ENCODE results near the gene MFAP3. TPM values are rescaled to one million over a fixed set of nuclear protein-coding genes. Genes with fewer than 3 reads are reported as not detected.
A peak's percentile ranks its signal among the peaks of the same experiment; 100 is the strongest.

MFAP3 gene
- 11.3 TPM for polyA plus RNA-seq (2013)

DNA sequence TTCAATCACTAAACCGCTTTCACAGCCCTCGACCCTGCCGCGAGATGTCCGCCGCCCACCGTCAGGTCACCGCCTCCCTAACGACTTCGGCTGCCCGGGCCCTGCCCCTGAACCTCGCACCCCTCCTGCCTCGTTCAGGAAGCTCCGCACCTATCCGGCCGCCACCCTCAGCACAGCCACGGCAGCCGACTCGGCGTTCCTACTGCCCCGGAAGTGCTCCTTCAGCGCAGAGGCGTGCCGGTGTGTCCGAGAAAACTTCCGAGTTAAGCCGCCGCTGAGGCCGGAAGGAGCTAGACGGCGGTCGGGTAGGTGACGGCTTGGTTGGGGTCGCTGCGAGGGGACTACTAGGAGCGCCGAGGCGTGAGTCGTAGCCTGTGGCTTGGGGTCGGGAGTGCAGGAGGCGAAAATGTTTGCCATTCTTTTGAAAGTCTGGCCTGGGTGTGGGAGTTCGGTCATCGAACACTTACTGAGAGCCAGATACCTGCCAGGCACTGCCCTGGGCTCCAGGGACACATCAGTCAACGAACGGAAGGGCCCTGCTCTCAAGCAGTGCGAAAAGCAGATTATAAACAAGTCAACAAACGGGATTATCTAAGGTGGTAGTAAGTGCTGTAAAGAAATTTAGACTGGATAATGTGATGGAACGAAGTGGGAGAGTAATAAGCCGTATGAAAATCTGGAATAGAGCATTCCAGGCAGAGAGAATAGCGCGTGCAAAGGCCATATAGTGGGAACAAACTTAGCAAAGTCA is at the start of gene MFAP3, which contains the start of gene FAM114A2:
Gene MFAP3, plus strand, starts transcription at position 261 of the 751 bp plus-strand sequence. CDS start 10,756 bp downstream, outside the sequence.
Gene FAM114A2, minus strand, starts transcription at position 204 of the 751 bp plus-strand sequence. CDS start 3,957 bp downstream, outside the sequence.
- CTCF ChIA-PET, result interaction anchor here (1.4 to 1.9 kb wide), 4 partner anchors 11 to 366 kb away, joined by 4 to 5 read pairs (median 4); no protein-coding TSS in a partner anchor
- POLR2A ChIA-PET, result interaction anchor here (0.9 to 1.1 kb wide), 2 partner anchors 11 to 73 kb away, joined by 3 to 4 read pairs; no protein-coding TSS in a partner anchor
- Histone ChIP-seq H3K27ac (ENCODE audit: insufficient read depth in 1 of 2, low read depth in 1 of 2, low read length in 2 of 2, poor library complexity in 1 of 2, severe bottlenecking in 2 of 2) (peak within 1 kb of the TSS; percentile 21 to 80), H3K36me3 (ENCODE audit: control insufficient read depth in 4 of 4, insufficient read depth in 4 of 4, low read length in 3 of 4) (peaks cover 0 to 2% (median 0%) of the 10 kb centered on the region in 4 experiments), H3K4me1 (ENCODE audit: control extremely low read depth in 1 of 4, control insufficient read depth in 4 of 4, insufficient read depth in 4 of 4, low read length in 3 of 4) (peaks cover 7 to 26% (median 18%) of the 10 kb centered on the region in 4 experiments), H3K9me3 (ENCODE audit: control extremely low read depth in 1 of 5, control insufficient read depth in 4 of 5, insufficient read depth in 2 of 5, low read depth in 1 of 5, low read length in 4 of 5) (no peaks in the 10 kb centered on the region), H3K27me3 (replicated peaks in 2 of 5; ENCODE audit: control insufficient read depth in 4 of 5, insufficient read depth in 5 of 5, low read length in 4 of 5) (no peaks in the 10 kb centered on the region), H3K4me3 (ENCODE audit: control insufficient read depth in 1 of 7, extremely low read depth in 1 of 7, insufficient read depth in 4 of 7, low read depth in 2 of 7, low read length in 6 of 7) (peak within 1 kb of the TSS; percentile 66 to 98 (median 87))
- 2% methylated on average over 49 of the region's 51 CpGs for WGBS (ENCODE audit: insufficient coverage)
- DNase-seq, result peak; percentile 85 to 91 (median 86)

DNA sequence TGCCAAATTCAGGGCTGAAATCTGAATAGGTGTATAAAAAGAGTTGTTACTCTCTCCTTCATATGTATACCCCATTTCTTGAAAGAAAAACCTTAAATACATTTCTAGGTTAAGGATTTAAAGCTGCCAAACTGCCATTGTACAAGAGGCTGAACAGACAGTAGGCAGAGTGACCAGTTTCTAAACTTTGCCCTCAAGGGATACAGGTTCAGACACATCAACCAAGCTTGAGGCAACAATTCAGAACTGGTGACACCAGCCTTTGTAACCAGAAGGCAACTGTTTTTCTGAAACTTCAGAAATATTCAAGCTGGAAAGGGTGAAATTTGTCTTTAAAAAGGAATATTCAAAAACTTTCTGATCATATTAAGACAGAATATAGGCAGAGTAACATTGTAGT is 47.6 kb upstream of the MFAP3 start:
- no peak overlapping the region for H3K4me3 ChIP-seq (ENCODE audit: control insufficient read depth in 1 of 7, extremely low read depth in 1 of 7, insufficient read depth in 4 of 7, low read depth in 2 of 7, low read length in 6 of 7)
- H3K9me3 ChIP-seq (ENCODE audit: control extremely low read depth in 1 of 5, control insufficient read depth in 4 of 5, insufficient read depth in 2 of 5, low read depth in 1 of 5, low read length in 4 of 5), result no peaks in the 10 kb centered on the region
- ChIA-PET CTCF (interaction anchor here (0.9 to 1.3 kb wide), 2 partner anchors 26 to 81 kb away, joined by 3 to 4 read pairs; no protein-coding TSS in a partner anchor), POLR2A (no interaction called here)
- H3K27ac ChIP-seq (ENCODE audit: insufficient read depth in 1 of 2, low read depth in 1 of 2, low read length in 2 of 2, poor library complexity in 1 of 2, severe bottlenecking in 2 of 2), result no peak overlapping the region
- H3K36me3 ChIP-seq (ENCODE audit: control insufficient read depth in 4 of 4, insufficient read depth in 4 of 4, low read length in 3 of 4), result peaks cover 2 to 15% (median 8%) of the 10 kb centered on the region in 4 experiments
- no peak for DNase-seq
- H3K4me1 ChIP-seq (ENCODE audit: control extremely low read depth in 1 of 4, control insufficient read depth in 4 of 4, insufficient read depth in 4 of 4, low read length in 3 of 4), result no peaks in the 10 kb centered on the region
- no peaks in the 10 kb centered on the region for H3K27me3 ChIP-seq (replicated peaks in 2 of 5; ENCODE audit: control insufficient read depth in 4 of 5, insufficient read depth in 5 of 5, low read length in 4 of 5)

DNA sequence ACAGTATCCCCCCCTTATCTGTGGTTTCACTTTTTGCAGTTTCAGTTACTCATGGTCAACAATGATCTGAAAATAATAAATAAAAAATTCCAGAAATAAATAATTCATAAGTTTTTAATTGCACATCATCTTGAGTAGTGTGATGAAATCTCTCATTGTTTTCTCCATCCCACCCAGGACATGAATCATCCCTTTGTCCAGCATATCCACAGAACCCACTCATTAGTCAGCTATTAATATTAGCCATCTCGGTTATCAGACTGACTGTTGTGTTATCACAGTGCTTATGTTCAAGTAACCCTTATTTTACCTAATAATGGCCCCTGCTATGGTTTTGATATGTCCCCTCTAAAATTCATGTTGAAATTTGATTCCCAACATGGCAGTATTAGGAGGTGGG is 40.8 kb upstream of the MFAP3 start:
- no peak for DNase-seq
- no peaks in the 10 kb centered on the region for H3K27me3 ChIP-seq (replicated peaks in 2 of 5; ENCODE audit: control insufficient read depth in 4 of 5, insufficient read depth in 5 of 5, low read length in 4 of 5)
- H3K36me3 ChIP-seq (ENCODE audit: control insufficient read depth in 4 of 4, insufficient read depth in 4 of 4, low read length in 3 of 4), result peaks cover 7 to 45% (median 14%) of the 10 kb centered on the region in 4 experiments
- H3K4me3 ChIP-seq (ENCODE audit: control insufficient read depth in 1 of 7, extremely low read depth in 1 of 7, insufficient read depth in 4 of 7, low read depth in 2 of 7, low read length in 6 of 7), result no peak overlapping the region
- no peak overlapping the region for H3K27ac ChIP-seq (ENCODE audit: insufficient read depth in 1 of 2, low read depth in 1 of 2, low read length in 2 of 2, poor library complexity in 1 of 2, severe bottlenecking in 2 of 2)
- POLR2A ChIA-PET, result no interaction called here
- CTCF ChIA-PET, result no interaction called here
- H3K4me1 ChIP-seq (ENCODE audit: control extremely low read depth in 1 of 4, control insufficient read depth in 4 of 4, insufficient read depth in 4 of 4, low read length in 3 of 4), result no peaks in the 10 kb centered on the region
- H3K9me3 ChIP-seq (ENCODE audit: control extremely low read depth in 1 of 5, control insufficient read depth in 4 of 5, insufficient read depth in 2 of 5, low read depth in 1 of 5, low read length in 4 of 5), result peaks cover 0 to 6% (median 0%) of the 10 kb centered on the region in 5 experiments
- WGBS (ENCODE audit: insufficient coverage), result no CpG with 5 or more reads among the region's 1 CpG

DNA sequence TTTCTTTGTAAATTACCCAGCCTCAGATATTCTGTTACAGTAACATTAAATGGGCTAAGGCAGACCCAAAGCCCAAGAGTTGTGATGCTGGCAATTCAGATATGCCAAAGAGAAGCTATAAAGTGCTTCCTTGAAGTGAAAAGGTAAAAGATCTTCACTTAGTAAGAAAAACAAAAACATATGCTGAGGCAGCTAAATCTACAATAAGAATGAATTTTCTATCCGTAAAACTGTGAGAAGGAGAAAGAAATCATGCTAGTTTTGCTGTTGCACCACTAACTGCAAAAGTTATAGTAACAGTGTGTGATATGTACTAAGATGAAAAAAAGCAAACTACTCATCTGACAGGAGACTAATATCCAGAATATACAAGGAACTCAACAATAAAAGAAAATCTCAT is 40.0 kb upstream of the MFAP3 start:
- Histone ChIP-seq H3K9me3 (ENCODE audit: control extremely low read depth in 1 of 5, control insufficient read depth in 4 of 5, insufficient read depth in 2 of 5, low read depth in 1 of 5, low read length in 4 of 5) (peaks cover 0 to 6% (median 0%) of the 10 kb centered on the region in 5 experiments), H3K4me1 (ENCODE audit: control extremely low read depth in 1 of 4, control insufficient read depth in 4 of 4, insufficient read depth in 4 of 4, low read length in 3 of 4) (no peaks in the 10 kb centered on the region), H3K36me3 (ENCODE audit: control insufficient read depth in 4 of 4, insufficient read depth in 4 of 4, low read length in 3 of 4) (peaks cover 6 to 43% (median 11%) of the 10 kb centered on the region in 4 experiments), H3K27ac (ENCODE audit: insufficient read depth in 1 of 2, low read depth in 1 of 2, low read length in 2 of 2, poor library complexity in 1 of 2, severe bottlenecking in 2 of 2) (no peak overlapping the region), H3K4me3 (ENCODE audit: control insufficient read depth in 1 of 7, extremely low read depth in 1 of 7, insufficient read depth in 4 of 7, low read depth in 2 of 7, low read length in 6 of 7) (no peak overlapping the region), H3K27me3 (replicated peaks in 2 of 5; ENCODE audit: control insufficient read depth in 4 of 5, insufficient read depth in 5 of 5, low read length in 4 of 5) (no peaks in the 10 kb centered on the region)
- no peak for DNase-seq
- ChIA-PET CTCF (interaction anchor here (1.1 kb wide), 1 partner anchor 12 kb away, joined by 3 read pairs; no protein-coding TSS in a partner anchor), POLR2A (no interaction called here)
- no CpG with 5 or more reads among the region's 1 CpG for WGBS (ENCODE audit: insufficient coverage)

DNA sequence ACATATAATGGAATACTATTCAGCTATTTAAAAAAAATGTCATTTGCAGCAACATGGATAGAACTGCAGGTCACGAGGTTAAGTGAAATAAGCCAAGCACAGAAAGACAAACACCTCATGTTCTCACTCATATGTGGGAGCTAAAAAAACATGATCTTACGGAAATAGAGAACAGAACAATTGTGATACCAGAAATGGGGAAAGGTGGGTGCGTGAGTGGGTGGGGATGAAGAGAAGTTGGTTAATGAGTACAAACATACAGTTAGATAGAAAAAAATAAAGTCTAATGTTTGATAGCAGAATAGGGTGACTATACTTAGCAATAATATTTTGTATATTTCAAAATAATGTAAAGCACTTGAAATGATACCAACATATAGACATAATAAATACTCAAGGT is 38.8 kb upstream of the MFAP3 start:
- H3K4me1 ChIP-seq (ENCODE audit: control extremely low read depth in 1 of 4, control insufficient read depth in 4 of 4, insufficient read depth in 4 of 4, low read length in 3 of 4), result no peaks in the 10 kb centered on the region
- H3K36me3 ChIP-seq (ENCODE audit: control insufficient read depth in 4 of 4, insufficient read depth in 4 of 4, low read length in 3 of 4), result peaks cover 7 to 37% (median 11%) of the 10 kb centered on the region in 4 experiments
- H3K27ac ChIP-seq (ENCODE audit: insufficient read depth in 1 of 2, low read depth in 1 of 2, low read length in 2 of 2, poor library complexity in 1 of 2, severe bottlenecking in 2 of 2), result no peak overlapping the region
- DNase-seq, result no peak
- POLR2A ChIA-PET, result no interaction called here
- 90% methylated on average over 2 of the region's 3 CpGs for WGBS (ENCODE audit: insufficient coverage)
- H3K4me3 ChIP-seq (ENCODE audit: control insufficient read depth in 1 of 7, extremely low read depth in 1 of 7, insufficient read depth in 4 of 7, low read depth in 2 of 7, low read length in 6 of 7), result no peak overlapping the region
- CTCF ChIA-PET, result interaction anchor here (1.1 kb wide), 1 partner anchor 11 kb away, joined by 3 read pairs; no protein-coding TSS in a partner anchor
- H3K9me3 ChIP-seq (ENCODE audit: control extremely low read depth in 1 of 5, control insufficient read depth in 4 of 5, insufficient read depth in 2 of 5, low read depth in 1 of 5, low read length in 4 of 5), result peaks cover 0 to 6% (median 0%) of the 10 kb centered on the region in 5 experiments
- no peaks in the 10 kb centered on the region for H3K27me3 ChIP-seq (replicated peaks in 2 of 5; ENCODE audit: control insufficient read depth in 4 of 5, insufficient read depth in 5 of 5, low read length in 4 of 5)

DNA sequence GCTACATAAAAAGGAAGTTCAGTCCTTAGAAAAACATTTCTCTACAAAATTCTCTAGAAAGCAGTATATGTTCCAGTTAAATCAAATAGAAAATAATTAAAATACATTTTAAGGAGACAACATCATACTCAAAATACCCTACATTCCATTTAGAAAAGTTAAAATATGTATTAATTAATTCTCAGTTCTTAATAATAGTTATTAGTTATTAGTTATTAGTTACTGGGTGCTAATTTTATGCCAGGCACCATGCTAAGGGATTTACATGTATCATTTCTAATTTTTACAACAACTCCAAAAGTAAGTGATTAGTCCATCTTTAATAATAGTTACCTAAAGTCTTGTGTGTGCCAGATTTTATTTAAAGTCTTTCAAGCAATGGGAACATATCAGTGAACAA is 38.1 kb upstream of the MFAP3 start:
- Histone ChIP-seq H3K4me1 (ENCODE audit: control extremely low read depth in 1 of 4, control insufficient read depth in 4 of 4, insufficient read depth in 4 of 4, low read length in 3 of 4) (no peaks in the 10 kb centered on the region), H3K27ac (ENCODE audit: insufficient read depth in 1 of 2, low read depth in 1 of 2, low read length in 2 of 2, poor library complexity in 1 of 2, severe bottlenecking in 2 of 2) (no peak overlapping the region), H3K27me3 (replicated peaks in 2 of 5; ENCODE audit: control insufficient read depth in 4 of 5, insufficient read depth in 5 of 5, low read length in 4 of 5) (no peaks in the 10 kb centered on the region), H3K36me3 (ENCODE audit: control insufficient read depth in 4 of 4, insufficient read depth in 4 of 4, low read length in 3 of 4) (peaks cover 7 to 37% (median 13%) of the 10 kb centered on the region in 4 experiments), H3K4me3 (ENCODE audit: control insufficient read depth in 1 of 7, extremely low read depth in 1 of 7, insufficient read depth in 4 of 7, low read depth in 2 of 7, low read length in 6 of 7) (no peak overlapping the region), H3K9me3 (ENCODE audit: control extremely low read depth in 1 of 5, control insufficient read depth in 4 of 5, insufficient read depth in 2 of 5, low read depth in 1 of 5, low read length in 4 of 5) (peaks cover 0 to 6% (median 0%) of the 10 kb centered on the region in 5 experiments)
- POLR2A ChIA-PET, result no interaction called here
- DNase-seq, result no peak
- CTCF ChIA-PET, result no interaction called here

DNA sequence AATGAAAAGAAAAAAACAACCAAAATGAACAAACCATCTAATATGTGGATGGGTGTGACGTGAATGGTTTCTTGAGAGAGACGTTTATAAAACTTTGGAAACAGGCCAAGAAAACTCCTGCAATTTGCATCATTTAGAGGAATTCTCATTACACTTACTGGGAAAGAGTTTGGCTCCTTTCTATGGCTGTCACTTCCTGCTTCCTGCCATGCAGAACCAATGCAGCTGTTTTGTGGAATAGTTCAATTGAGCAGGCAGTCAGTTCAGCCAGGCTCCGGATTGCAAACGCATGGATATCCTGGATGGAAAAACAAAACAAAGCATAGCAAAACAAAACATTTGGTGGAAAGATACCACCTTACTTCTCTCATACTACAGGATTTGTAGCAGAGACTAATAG is 36.7 kb upstream of the MFAP3 start:
- no peak overlapping the region for H3K27ac ChIP-seq (ENCODE audit: insufficient read depth in 1 of 2, low read depth in 1 of 2, low read length in 2 of 2, poor library complexity in 1 of 2, severe bottlenecking in 2 of 2)
- no peak for DNase-seq
- H3K4me3 ChIP-seq (ENCODE audit: control insufficient read depth in 1 of 7, extremely low read depth in 1 of 7, insufficient read depth in 4 of 7, low read depth in 2 of 7, low read length in 6 of 7), result no peak overlapping the region
- ChIA-PET POLR2A (no interaction called here), CTCF (no interaction called here)
- H3K9me3 ChIP-seq (ENCODE audit: control extremely low read depth in 1 of 5, control insufficient read depth in 4 of 5, insufficient read depth in 2 of 5, low read depth in 1 of 5, low read length in 4 of 5), result peaks cover 0 to 6% (median 0%) of the 10 kb centered on the region in 5 experiments
- no peaks in the 10 kb centered on the region for H3K27me3 ChIP-seq (replicated peaks in 2 of 5; ENCODE audit: control insufficient read depth in 4 of 5, insufficient read depth in 5 of 5, low read length in 4 of 5)
- H3K4me1 ChIP-seq (ENCODE audit: control extremely low read depth in 1 of 4, control insufficient read depth in 4 of 4, insufficient read depth in 4 of 4, low read length in 3 of 4), result no peaks in the 10 kb centered on the region
- H3K36me3 ChIP-seq (ENCODE audit: control insufficient read depth in 4 of 4, insufficient read depth in 4 of 4, low read length in 3 of 4), result peaks cover 7 to 30% (median 14%) of the 10 kb centered on the region in 4 experiments
- WGBS (ENCODE audit: insufficient coverage), result no CpG with 5 or more reads among the region's 4 CpGs

Measured in common myeloid progenitor, CD34-positive (primary cell).